Measurements from ENCODE around the gene ANKLE2.
A peak's percentile ranks its signal among the peaks of the same experiment; 100 is the strongest.

The ANKLE2 gene

DNA sequence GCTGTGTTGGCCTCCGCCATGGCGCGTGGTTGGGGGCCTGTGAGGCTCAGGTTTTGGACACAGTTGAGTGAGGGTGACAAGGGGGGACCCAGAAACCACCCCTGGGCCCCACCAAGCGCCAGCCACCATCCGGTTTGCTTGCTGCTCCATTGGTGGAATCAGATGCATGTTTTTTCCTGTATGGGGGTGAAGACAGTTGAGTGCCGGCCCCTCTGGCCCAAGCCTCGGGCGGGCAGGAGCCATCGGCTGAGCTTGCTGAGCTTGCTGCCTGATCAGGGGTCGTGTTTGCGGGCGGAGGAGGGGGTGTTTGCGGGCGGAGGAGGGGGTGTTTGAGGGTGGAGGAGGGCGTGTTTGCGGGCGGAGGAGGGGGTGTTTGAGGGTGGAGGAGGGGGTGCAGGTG is 44.6 kb downstream of the ANKLE2 start:
- ChIA-PET CTCF (no interaction called here), POLR2A (no interaction called here)
- TF ChIP-seq, protein P1, sequence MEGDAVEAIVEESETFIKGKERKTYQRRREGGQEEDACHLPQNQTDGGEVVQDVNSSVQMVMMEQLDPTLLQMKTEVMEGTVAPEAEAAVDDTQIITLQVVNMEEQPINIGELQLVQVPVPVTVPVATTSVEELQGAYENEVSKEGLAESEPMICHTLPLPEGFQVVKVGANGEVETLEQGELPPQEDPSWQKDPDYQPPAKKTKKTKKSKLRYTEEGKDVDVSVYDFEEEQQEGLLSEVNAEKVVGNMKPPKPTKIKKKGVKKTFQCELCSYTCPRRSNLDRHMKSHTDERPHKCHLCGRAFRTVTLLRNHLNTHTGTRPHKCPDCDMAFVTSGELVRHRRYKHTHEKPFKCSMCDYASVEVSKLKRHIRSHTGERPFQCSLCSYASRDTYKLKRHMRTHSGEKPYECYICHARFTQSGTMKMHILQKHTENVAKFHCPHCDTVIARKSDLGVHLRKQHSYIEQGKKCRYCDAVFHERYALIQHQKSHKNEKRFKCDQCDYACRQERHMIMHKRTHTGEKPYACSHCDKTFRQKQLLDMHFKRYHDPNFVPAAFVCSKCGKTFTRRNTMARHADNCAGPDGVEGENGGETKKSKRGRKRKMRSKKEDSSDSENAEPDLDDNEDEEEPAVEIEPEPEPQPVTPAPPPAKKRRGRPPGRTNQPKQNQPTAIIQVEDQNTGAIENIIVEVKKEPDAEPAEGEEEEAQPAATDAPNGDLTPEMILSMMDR (IDR thresholded peaks at IDR 0.05; ENCODE audit: insufficient read depth, low read length, missing control alignments): no peak
- H3K4me3 ChIP-seq (ENCODE audit: low read depth, low read length): no peak overlapping the region
- DNase-seq (ENCODE audit: low read depth, low spot score): no peak

DNA sequence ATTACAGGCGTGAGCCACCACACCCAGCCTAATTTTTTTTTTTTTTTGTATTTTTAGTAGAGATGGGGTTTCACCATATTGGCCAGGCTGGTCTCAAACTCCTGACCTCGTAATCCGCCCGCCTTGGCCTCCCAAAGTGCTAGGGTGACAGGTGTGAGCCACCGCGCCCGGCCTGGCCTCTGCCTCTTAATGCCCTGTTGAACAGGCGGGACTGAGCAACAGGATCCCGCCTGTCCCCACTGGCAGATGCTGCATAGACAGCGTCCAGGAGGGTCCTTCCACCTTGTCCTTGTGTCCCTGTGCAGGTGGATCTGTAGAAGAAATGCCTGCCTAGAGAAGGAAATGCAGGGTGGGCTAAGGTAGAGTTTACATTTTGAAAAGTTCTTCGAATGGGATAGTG is 45.3 kb downstream of the ANKLE2 start:
- TF ChIP-seq, protein P1 (IDR thresholded peaks at IDR 0.05; ENCODE audit: insufficient read depth, low read length, missing control alignments): no peak
- H3K4me3 ChIP-seq (ENCODE audit: low read depth, low read length): no peak overlapping the region
- ChIA-PET POLR2A (no interaction called here), CTCF (no interaction called here)
- DNase-seq (ENCODE audit: low read depth, low spot score): no peak

DNA sequence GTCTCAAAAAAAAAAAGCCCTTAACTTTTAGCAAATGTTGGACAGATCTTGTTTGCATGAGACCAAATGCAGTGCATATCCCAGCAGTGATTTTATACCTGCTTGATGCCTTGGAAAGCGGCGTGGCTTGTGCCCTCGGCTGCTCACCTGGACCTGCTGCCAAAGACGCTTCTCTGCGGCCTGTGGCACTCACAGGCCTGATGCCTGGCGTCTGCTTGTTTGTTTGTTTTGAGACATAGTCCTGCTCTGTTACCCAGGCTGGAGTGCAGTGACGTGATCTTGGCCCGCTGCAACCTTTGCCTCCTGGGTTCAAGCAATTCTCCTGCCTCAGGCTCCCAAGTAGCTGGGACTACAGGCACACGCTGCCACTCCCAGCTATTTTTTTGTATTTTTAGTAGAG is 45.8 kb downstream of the ANKLE2 start:
- ChIA-PET POLR2A (no interaction called here), CTCF (no interaction called here)
- no peak for DNase-seq (ENCODE audit: low read depth, low spot score)
- H3K4me3 ChIP-seq (ENCODE audit: low read depth, low read length): no peak overlapping the region
- TF ChIP-seq, protein P1 (IDR thresholded peaks at IDR 0.05; ENCODE audit: insufficient read depth, low read length, missing control alignments): no peak

DNA sequence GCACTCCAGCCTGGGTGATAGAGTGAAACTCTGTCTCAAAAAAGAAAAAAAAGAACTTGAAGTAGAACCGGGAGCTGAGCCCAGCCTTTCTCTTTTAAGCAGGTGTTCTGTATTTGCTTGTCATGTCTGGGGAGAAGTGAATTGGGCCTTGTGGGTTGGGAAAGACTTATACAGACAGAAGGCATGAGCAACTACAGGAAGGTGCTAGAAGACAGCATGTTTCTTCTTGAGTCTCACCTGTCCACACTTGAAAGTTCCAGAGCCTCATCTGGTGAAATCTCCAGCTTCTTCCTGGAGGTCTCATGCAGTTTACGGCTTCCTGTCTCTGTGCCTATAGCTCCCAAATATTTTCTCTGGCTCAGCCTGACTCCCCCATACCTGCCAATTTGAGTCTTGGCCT is 48.5 kb downstream of the ANKLE2 start:
- ChIA-PET POLR2A (no interaction called here), CTCF (no interaction called here)
- no peak for DNase-seq (ENCODE audit: low read depth, low spot score)
- H3K4me3 ChIP-seq (ENCODE audit: low read depth, low read length): no peak overlapping the region
- TF ChIP-seq, protein P1 (IDR thresholded peaks at IDR 0.05; ENCODE audit: insufficient read depth, low read length, missing control alignments): no peak

DNA sequence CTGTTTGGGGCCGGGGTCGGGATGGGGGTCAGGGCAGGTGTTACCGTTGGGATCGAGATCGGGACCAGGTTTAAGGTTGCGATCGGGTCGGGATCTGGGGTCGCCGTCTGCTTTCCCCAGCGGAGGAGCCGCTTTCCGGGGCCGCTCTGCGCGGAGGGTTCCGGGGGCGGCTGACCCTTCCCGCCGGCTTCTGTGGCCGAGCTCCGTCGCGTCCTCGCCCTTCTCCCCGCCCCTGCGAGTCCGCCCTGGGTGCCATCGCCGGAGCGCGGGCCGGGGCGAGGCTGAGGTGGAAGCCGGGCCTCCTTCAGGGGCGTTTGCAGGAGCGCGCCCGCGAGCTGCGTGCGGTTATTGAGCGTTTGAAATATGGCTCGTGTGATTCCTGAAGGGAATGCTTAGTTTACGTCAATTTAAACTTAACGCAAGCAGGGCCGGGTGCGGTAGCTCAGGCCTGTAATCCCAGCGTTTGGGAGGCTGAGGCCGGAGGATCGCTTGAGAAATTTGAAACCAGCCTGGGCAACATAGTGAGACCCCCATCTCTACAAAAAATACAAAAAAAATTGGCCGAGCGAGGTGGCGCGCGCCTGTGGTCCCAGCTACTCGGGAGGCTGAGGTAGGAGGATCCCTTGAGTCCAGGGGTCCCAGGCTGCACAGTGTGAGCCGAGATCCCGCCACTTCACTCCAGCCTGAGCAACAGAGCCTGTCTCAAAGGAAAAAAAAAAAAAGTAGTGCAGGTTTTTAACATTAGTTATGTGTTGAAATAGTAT is 50.4 kb downstream of the ANKLE2 start:
- TF ChIP-seq, protein P1 (IDR thresholded peaks at IDR 0.05; ENCODE audit: insufficient read depth, low read length, missing control alignments): no peak
- ChIA-PET POLR2A (no interaction called here), CTCF (interaction anchor here (1.6 kb wide), 1 partner anchor 296 kb away, joined by 4 read pairs; no protein-coding TSS in a partner anchor)
- no peak for DNase-seq (ENCODE audit: low read depth, low spot score)
- H3K4me3 ChIP-seq (ENCODE audit: low read depth, low read length): peak overlapping the region; percentile 86

DNA sequence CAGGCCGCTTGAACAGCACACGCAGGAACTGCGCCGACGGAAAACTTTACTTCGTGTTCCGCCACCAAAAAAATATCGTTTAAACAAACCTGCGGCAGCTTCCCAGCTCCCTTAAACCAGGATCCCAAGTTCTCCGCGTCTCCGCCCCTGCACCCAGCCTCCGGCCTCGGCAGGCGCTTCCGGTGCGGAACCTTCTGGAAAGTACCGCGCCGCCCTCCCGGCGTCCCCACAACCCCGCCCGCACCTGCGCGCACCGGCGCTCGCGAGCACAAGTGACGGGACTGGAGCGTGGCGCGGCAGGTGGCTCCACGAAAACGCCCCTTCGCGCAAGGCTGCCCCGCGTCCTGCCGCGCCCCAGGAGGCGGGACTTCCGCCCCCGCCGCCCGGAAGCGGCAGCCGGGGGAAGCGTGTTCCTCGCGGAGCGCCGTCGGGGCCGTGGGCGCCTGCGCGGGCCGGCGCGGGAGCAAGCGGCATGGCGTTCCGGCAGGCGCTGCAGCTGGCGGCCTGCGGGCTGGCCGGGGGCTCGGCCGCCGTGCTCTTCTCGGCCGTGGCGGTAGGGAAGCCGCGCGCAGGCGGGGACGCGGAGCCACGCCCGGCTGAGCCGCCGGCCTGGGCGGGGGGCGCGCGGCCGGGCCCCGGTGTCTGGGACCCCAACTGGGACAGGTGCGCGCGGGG is 51.1 kb downstream of the ANKLE2 start, which contains the start of gene PGAM5:
TSS of gene PGAM5 (plus strand) at position 438 of the 675 bp plus-strand sequence. CDS start at position 473, 35 bp downstream.
- TF ChIP-seq, protein P1 (IDR thresholded peaks at IDR 0.05; ENCODE audit: insufficient read depth, low read length, missing control alignments): no peak
- no peak for DNase-seq (ENCODE audit: low read depth, low spot score)
- CTCF ChIA-PET: interaction anchor here (1.6 kb wide), 1 partner anchor 296 kb away, joined by 4 read pairs; no protein-coding TSS in a partner anchor
- H3K4me3 ChIP-seq (ENCODE audit: low read depth, low read length): peak within 1 kb of the TSS; percentile 86
- POLR2A ChIA-PET: interaction anchor here (0.7 kb wide), 1 partner anchor 10 kb away, joined by 3 read pairs; no protein-coding TSS in a partner anchor
